ENCODE results near the gene ENPP3.

Gene ENPP3

DNA sequence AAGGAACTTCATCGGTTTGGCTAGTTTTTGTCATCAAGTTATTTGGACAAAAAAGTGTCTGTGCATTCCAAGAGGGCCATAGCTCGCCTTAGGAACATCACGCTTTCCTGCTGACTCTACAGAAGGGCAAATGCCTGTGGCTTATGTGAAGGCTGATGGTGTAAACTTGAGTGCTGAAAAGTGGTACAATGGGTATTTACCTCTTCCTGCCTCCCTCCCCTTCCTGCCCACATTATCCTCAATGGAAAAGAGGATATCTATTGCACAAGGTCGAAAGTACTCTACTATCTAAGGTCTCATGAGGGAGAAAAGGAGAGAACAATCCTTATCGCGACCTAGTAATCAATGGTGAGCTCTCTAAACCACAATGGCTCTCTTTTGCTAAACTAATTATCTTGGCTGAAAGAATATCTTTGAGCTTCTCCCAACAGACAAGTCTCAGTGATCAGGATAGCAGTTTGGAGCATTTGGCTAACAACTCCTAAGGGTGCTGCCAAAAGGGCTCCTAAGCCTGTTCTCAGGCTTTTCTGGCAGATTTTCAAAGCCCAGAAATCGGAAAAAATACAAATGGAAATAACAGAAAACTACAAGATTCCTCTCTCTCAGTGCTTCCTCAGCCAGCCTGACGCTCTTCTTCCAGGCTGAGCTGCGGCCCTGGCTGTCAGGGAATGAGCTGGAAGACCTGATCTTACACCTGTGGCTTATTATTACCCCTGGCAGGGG, 128.1 kb downstream of the ENPP3 start:
- Histone ChIP-seq H4K20me1 (ENCODE audit: insufficient read depth, low read length) (no peaks in the 10 kb centered on the region), H3K9me3 (ENCODE audit: insufficient read depth, low read length, severe bottlenecking) (no peaks in the 10 kb centered on the region), H3K4me2 (ENCODE audit: insufficient read depth, low read length) (no peak overlapping the region), H2AFZ (ENCODE audit: low read depth, low read length) (no peak overlapping the region), H3K27me3 (ENCODE audit: insufficient read depth, low read length, poor library complexity) (peaks cover 9% of the 10 kb centered on the region), H3K27ac (ENCODE audit: low read length) (no peak overlapping the region), H3K36me3 (ENCODE audit: insufficient read depth, low read length) (no peaks in the 10 kb centered on the region), H3K79me2 (ENCODE audit: insufficient read depth, low read length) (no peaks in the 10 kb centered on the region), H3K4me1 (ENCODE audit: insufficient read depth, low read length) (no peaks in the 10 kb centered on the region), H3K4me3 (ENCODE audit: low read depth in 1 of 2, low read length in 2 of 2) (no peak overlapping the region), H3K9ac (ENCODE audit: low read depth, low read length) (no peak overlapping the region)
- TF ChIP-seq EZH2 (IDR thresholded peaks at IDR 0.05; ENCODE audit: borderline replicate concordance, low read depth, low read length, severe bottlenecking) (no peak), CTCF (IDR thresholded peaks at IDR 0.05; ENCODE audit: borderline replicate concordance, extremely low read depth, low read length, poor library complexity, severe bottlenecking) (no peak)
- DNase-seq, result no peak
- ATAC-seq (ENCODE audit: insufficient read depth, low read depth), result no peak

DNA sequence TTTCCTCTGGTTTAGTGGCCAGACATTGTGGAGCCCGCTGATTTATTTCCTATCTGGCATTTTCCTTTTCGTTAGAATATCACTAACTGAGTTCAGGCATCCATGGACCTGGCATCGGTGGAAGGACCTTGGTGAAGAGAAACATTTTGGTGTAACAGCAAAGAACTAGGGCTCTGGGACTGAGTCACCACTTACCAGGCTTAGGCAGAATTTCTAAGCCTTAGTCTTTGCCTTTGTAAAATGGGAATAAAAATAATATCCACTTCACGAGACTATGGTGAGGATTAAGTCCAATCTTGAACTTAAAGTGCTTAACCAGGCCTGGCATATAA, 128.7 kb downstream of the ENPP3 start:
- H3K27ac ChIP-seq (ENCODE audit: low read length), result no peak overlapping the region
- no peak overlapping the region for H3K9ac ChIP-seq (ENCODE audit: low read depth, low read length)
- TF ChIP-seq EZH2 (IDR thresholded peaks at IDR 0.05; ENCODE audit: borderline replicate concordance, low read depth, low read length, severe bottlenecking) (no peak), CTCF (IDR thresholded peaks at IDR 0.05; ENCODE audit: borderline replicate concordance, extremely low read depth, low read length, poor library complexity, severe bottlenecking) (no peak)
- H2AFZ ChIP-seq (ENCODE audit: low read depth, low read length), result no peak overlapping the region
- ATAC-seq (ENCODE audit: insufficient read depth, low read depth) (no peak), DNase-seq (no peak)
- no peak overlapping the region for H3K4me2 ChIP-seq (ENCODE audit: insufficient read depth, low read length)
- H4K20me1 ChIP-seq (ENCODE audit: insufficient read depth, low read length), result no peaks in the 10 kb centered on the region
- H3K4me1 ChIP-seq (ENCODE audit: insufficient read depth, low read length), result no peaks in the 10 kb centered on the region
- peaks cover 11% of the 10 kb centered on the region for H3K27me3 ChIP-seq (ENCODE audit: insufficient read depth, low read length, poor library complexity)
- H3K4me3 ChIP-seq (ENCODE audit: low read depth in 1 of 2, low read length in 2 of 2), result no peak overlapping the region
- no peaks in the 10 kb centered on the region for H3K79me2 ChIP-seq (ENCODE audit: insufficient read depth, low read length)
- H3K9me3 ChIP-seq (ENCODE audit: insufficient read depth, low read length, severe bottlenecking), result no peaks in the 10 kb centered on the region
- H3K36me3 ChIP-seq (ENCODE audit: insufficient read depth, low read length), result no peaks in the 10 kb centered on the region

GRCh38 chr6:131766631-131767030, 129.5 kb downstream of the ENPP3 start:
- H4K20me1 ChIP-seq (ENCODE audit: insufficient read depth, low read length), result no peaks in the 10 kb centered on the region
- H3K9ac ChIP-seq (ENCODE audit: low read depth, low read length), result no peak overlapping the region
- H3K4me1 ChIP-seq (ENCODE audit: insufficient read depth, low read length), result no peaks in the 10 kb centered on the region
- ATAC-seq (ENCODE audit: insufficient read depth, low read depth) (no peak), DNase-seq (no peak)
- no peak overlapping the region for H2AFZ ChIP-seq (ENCODE audit: low read depth, low read length)
- TF ChIP-seq EZH2 (IDR thresholded peaks at IDR 0.05; ENCODE audit: borderline replicate concordance, low read depth, low read length, severe bottlenecking), result no peak
- no peak for TF ChIP-seq CTCF (IDR thresholded peaks at IDR 0.05; ENCODE audit: borderline replicate concordance, extremely low read depth, low read length, poor library complexity, severe bottlenecking)
- no peak overlapping the region for H3K27ac ChIP-seq (ENCODE audit: low read length)
- no peaks in the 10 kb centered on the region for H3K79me2 ChIP-seq (ENCODE audit: insufficient read depth, low read length)
- H3K4me2 ChIP-seq (ENCODE audit: insufficient read depth, low read length), result no peak overlapping the region
- no peaks in the 10 kb centered on the region for H3K9me3 ChIP-seq (ENCODE audit: insufficient read depth, low read length, severe bottlenecking)
- H3K4me3 ChIP-seq (ENCODE audit: low read depth in 1 of 2, low read length in 2 of 2), result no peak overlapping the region
- H3K36me3 ChIP-seq (ENCODE audit: insufficient read depth, low read length), result no peaks in the 10 kb centered on the region
- H3K27me3 ChIP-seq (ENCODE audit: insufficient read depth, low read length, poor library complexity), result peaks cover 13% of the 10 kb centered on the region

Measured in DND-41 (cell line).